OCI-LY7 (cell line): ENCODE measurements around the gene SLC45A3. TPM values are rescaled to one million over a fixed set of nuclear protein-coding genes. Genes with fewer than 3 reads are reported as not detected.

ENCODE experiments used
- BruUV-seq: library from RNA; stranded (reverse); fragments of 400-500 nt; replicated peaks from 2 replicates; lab custom pipeline; 2021; lab: Mats Ljungman, UMichigan
- CTCF ChIA-PET: fragments of 300-600 bp; sonication (Branson Sonifier 250); formaldehyde crosslinking; loops from one replicate; lab custom pipeline; 2022; ENCODE audit warnings: antibody characterized with exemption; ENCODE audit not compliant: unreplicated experiment; lab: Charles Lee
- POLR2A ChIA-PET: fragments of 300-600 bp; sonication (Branson Sonifier 250); formaldehyde crosslinking; loops from one replicate; lab custom pipeline; 2022; ENCODE audit warnings: antibody characterized with exemption; lab: Charles Lee
- DNase-seq: peaks from one replicate; pipeline ENCODE4 v3.0.0-alpha.2; 2015; ENCODE audit warnings: low spot score
- H2AFZ ChIP-seq: fragments of 200-600 bp; sonication (generic), shearing (Covaris generic); 2 replicates; pipeline ENCODE4 v1.6.1; 2014; ENCODE audit warnings: mild to moderate bottlenecking, antibody characterized with exemption, low read length, moderate library complexity
- H3K27ac ChIP-seq: fragments of 200-600 bp; sonication (generic); 2 replicates; pipeline ENCODE4 v1.5.1; 2014; ENCODE audit warnings: mixed run types, low read depth, mild to moderate bottlenecking, moderate library complexity, low read length, inconsistent platforms; ENCODE audit not compliant: poor library complexity, severe bottlenecking
- H3K36me3 ChIP-seq: fragments of 200-600 bp; sonication (generic); 2 replicates; pipeline ENCODE4 v1.6.1; 2014; ENCODE audit warnings: mild to moderate bottlenecking, antibody characterized with exemption, low read length, moderate library complexity, mixed read lengths; ENCODE audit not compliant: insufficient read depth
- H3K4me1 ChIP-seq: fragments of 200-600 bp; sonication (generic); 2 replicates; pipeline ENCODE4 v1.5.1; 2014; ENCODE audit warnings: mild to moderate bottlenecking, low read length; ENCODE audit not compliant: insufficient read depth, poor library complexity, severe bottlenecking
- H3K4me2 ChIP-seq: fragments of 200-600 bp; sonication (generic); 2 replicates; pipeline ENCODE4 v1.6.1; 2014; ENCODE audit warnings: mild to moderate bottlenecking, low read length
- H3K4me3 ChIP-seq: fragments of 200-600 bp; sonication (generic); 2 replicates; pipeline ENCODE4 v1.5.1; 2014; ENCODE audit warnings: mild to moderate bottlenecking, low read depth, low read length; ENCODE audit not compliant: poor library complexity, severe bottlenecking
- H3K79me2 ChIP-seq: fragments of 200-600 bp; sonication (generic); 2 replicates; pipeline ENCODE4 v1.6.1; 2016; ENCODE audit warnings: low read depth, mild to moderate bottlenecking, low read length, moderate library complexity, mixed read lengths; ENCODE audit not compliant: insufficient read depth
- H3K9me2 ChIP-seq: fragments of 200-600 bp; sonication (generic); 2 replicates; pipeline ENCODE4 v1.6.1; 2016; ENCODE audit warnings: mild to moderate bottlenecking, low read length, mixed read lengths; ENCODE audit not compliant: insufficient read depth
- H3K9me3 ChIP-seq: fragments of 200-600 bp; sonication (generic); 2 replicates; pipeline ENCODE4 v1.6.1; 2014; ENCODE audit warnings: mild to moderate bottlenecking, mixed run types, low read length, mixed read lengths
- H4K20me1 ChIP-seq: fragments of 200-600 bp; sonication (generic); 2 replicates; pipeline ENCODE4 v1.6.1; 2014; ENCODE audit warnings: mild to moderate bottlenecking, antibody characterized with exemption, low read length, moderate library complexity, mixed read lengths; ENCODE audit not compliant: insufficient read depth
- CTCF ChIP-seq: fragments of 200-600 bp; sonication (generic); conservative IDR thresholded peaks from 2 replicates; pipeline ENCODE4 v1.5.1; 2014; ENCODE audit warnings: mild to moderate bottlenecking, antibody characterized with exemption, low read length, moderate library complexity, mixed read lengths
- EZH2phosphoT487 ChIP-seq: fragments of 200-600 bp; sonication (generic); IDR thresholded peaks from 2 replicates; pipeline ENCODE4 v1.6.1; 2018; ENCODE audit warnings: low read depth, borderline replicate concordance, mild to moderate bottlenecking, mixed run types, antibody characterized with exemption, low read length, moderate library complexity, mixed read lengths
- intact Hi-C: fragments of 100-400 bp; cut with micrococcal nuclease; formaldehyde crosslinking; loops from one replicate; pipeline ENCODE4 v1.10.0; 2022; ENCODE audit not compliant: unreplicated experiment
- total RNA-seq, 2 experiments: library from RNA; depleted of rRNA in 1 of 2; stranded (reverse); fragments of >200 nt in 1 of 2; shearing (Covaris generic) in 1 of 2; gene quantifications; 2 replicates each; pipeline ENCODE4 v1.2.3, GENCODE V29; 2014 to 2022

SLC45A3 gene
- total RNA-seq, 2 experiments from 2014 or later = 2.4 to 5.3 TPM

DNA sequence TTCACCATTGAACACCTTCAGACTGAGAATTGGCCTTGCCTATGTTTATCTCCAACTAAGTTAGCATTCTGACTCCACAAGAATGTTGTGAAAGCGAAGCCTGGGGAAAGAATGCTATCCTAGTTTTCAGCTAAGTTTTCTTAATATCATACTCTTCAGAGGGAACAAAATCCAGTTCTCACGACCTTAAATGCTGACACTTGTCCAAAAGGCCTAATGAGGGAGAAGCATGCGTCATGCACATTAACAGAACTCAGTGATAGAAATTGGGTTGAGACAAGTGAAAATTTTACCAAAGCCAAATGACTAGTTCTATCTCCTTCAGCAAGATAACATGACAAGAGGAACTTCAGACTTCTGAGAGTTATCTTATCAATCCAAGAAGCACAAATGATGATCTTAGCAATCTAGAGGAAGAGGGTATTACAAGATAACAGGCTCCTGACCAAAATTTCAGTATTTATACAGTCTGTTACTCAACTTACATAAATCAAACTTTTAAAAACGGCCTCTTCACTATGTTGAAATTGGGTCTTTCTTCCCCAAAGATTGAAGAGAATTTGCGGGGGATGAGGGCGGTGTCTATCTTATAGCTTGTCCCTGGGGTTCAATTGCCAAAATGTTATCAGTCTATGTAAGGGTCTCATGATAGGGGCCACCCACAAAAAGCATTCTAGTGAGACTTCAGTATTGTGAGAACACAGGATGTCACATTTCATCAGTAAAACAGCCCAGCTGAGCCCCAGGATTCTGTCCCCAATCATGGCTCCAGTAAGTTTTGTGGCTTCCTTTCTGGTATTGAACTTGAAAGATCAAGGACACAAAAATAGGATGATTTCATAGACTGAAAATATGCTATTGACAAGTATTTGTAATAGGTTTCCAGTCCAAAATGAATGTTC lies 26.5 kb upstream of the SLC45A3 start:
- H3K79me2 ChIP-seq = no peaks in the 10 kb centered on the region
- ChIA-PET POLR2A (interaction anchor here (0.6 to 5.6 kb wide), 4 partner anchors 12 to 787 kb away, joined by 3 to 38 read pairs (median 3); no protein-coding TSS in a partner anchor), CTCF (interaction anchor here (5.8 kb wide), 1 partner anchor 47 kb away, joined by 68 read pairs; no protein-coding TSS in a partner anchor)
- no peaks in the 10 kb centered on the region for H3K9me3 ChIP-seq
- H3K4me2 ChIP-seq = no peak overlapping the region
- H3K27ac ChIP-seq = no peak overlapping the region
- no peaks in the 10 kb centered on the region for H3K9me2 ChIP-seq
- peaks cover 10% of the 10 kb centered on the region for H3K4me1 ChIP-seq
- H4K20me1 ChIP-seq = peaks cover 5% of the 10 kb centered on the region; the same call in 1 of the 2 replicates
- H2AFZ ChIP-seq = no peak overlapping the region
- no peak overlapping the region for H3K4me3 ChIP-seq
- no TSS peak for BruUV-seq
- DNase-seq = no peak
- H3K36me3 ChIP-seq = peaks cover 80% of the 10 kb centered on the region
- TF ChIP-seq EZH2phosphoT487 (no peak), CTCF (no peak)
- intact Hi-C loops = no loop called here

GRCh38 chr1:205704903-205705302 lies 24.6 kb upstream of the SLC45A3 start:
- no peaks in the 10 kb centered on the region for H3K79me2 ChIP-seq
- H4K20me1 ChIP-seq = no peaks in the 10 kb centered on the region
- intact Hi-C loops = no loop called here
- H3K27ac ChIP-seq = no peak overlapping the region
- TF ChIP-seq CTCF (no peak), EZH2phosphoT487 (no peak)
- ChIA-PET CTCF (no interaction called here), POLR2A (no interaction called here)
- DNase-seq = no peak
- H3K9me2 ChIP-seq = no peaks in the 10 kb centered on the region
- no peaks in the 10 kb centered on the region for H3K4me1 ChIP-seq
- H2AFZ ChIP-seq = no peak overlapping the region
- H3K4me3 ChIP-seq = no peak overlapping the region
- no peak overlapping the region for H3K4me2 ChIP-seq
- no peaks in the 10 kb centered on the region for H3K9me3 ChIP-seq
- peaks cover 71% of the 10 kb centered on the region for H3K36me3 ChIP-seq
- BruUV-seq = no TSS peak
